ENCODE data around the gene PCSK6.

DNA sequence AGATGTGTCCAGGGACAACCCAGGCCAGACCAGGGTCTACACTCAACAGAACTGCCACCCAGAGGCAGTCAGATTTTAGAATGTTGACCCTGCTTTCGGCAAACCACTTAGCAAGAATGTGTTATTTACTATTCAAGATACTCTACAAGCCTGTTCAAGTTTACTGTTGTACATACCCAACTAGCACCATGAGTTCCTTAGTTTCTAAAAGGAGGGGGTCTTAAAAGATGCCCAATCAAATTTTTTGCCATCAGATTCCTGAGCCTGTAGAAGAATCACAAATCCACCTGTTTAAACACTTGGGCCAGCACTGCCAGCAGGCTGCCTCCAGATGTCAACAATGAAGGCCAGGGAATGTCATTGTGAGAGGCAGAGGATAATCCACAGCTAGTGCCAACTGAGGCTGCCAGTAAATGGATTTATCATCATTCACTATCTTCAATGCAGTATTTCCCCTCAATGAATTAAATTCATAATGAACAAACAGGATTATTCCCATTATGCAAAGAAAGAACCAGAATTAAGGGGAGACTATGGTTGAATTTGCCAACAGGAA, 150.9 kb downstream of the PCSK6 start:
- TF ChIP-seq, protein P1, sequence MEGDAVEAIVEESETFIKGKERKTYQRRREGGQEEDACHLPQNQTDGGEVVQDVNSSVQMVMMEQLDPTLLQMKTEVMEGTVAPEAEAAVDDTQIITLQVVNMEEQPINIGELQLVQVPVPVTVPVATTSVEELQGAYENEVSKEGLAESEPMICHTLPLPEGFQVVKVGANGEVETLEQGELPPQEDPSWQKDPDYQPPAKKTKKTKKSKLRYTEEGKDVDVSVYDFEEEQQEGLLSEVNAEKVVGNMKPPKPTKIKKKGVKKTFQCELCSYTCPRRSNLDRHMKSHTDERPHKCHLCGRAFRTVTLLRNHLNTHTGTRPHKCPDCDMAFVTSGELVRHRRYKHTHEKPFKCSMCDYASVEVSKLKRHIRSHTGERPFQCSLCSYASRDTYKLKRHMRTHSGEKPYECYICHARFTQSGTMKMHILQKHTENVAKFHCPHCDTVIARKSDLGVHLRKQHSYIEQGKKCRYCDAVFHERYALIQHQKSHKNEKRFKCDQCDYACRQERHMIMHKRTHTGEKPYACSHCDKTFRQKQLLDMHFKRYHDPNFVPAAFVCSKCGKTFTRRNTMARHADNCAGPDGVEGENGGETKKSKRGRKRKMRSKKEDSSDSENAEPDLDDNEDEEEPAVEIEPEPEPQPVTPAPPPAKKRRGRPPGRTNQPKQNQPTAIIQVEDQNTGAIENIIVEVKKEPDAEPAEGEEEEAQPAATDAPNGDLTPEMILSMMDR (IDR thresholded peaks at IDR 0.05; ENCODE audit: insufficient read depth, low read length) = no peak
- no peak for TF ChIP-seq POLR2AphosphoS5 (IDR thresholded peaks at IDR 0.05; ENCODE audit: low read depth)
- TF ChIP-seq, protein P2, sequence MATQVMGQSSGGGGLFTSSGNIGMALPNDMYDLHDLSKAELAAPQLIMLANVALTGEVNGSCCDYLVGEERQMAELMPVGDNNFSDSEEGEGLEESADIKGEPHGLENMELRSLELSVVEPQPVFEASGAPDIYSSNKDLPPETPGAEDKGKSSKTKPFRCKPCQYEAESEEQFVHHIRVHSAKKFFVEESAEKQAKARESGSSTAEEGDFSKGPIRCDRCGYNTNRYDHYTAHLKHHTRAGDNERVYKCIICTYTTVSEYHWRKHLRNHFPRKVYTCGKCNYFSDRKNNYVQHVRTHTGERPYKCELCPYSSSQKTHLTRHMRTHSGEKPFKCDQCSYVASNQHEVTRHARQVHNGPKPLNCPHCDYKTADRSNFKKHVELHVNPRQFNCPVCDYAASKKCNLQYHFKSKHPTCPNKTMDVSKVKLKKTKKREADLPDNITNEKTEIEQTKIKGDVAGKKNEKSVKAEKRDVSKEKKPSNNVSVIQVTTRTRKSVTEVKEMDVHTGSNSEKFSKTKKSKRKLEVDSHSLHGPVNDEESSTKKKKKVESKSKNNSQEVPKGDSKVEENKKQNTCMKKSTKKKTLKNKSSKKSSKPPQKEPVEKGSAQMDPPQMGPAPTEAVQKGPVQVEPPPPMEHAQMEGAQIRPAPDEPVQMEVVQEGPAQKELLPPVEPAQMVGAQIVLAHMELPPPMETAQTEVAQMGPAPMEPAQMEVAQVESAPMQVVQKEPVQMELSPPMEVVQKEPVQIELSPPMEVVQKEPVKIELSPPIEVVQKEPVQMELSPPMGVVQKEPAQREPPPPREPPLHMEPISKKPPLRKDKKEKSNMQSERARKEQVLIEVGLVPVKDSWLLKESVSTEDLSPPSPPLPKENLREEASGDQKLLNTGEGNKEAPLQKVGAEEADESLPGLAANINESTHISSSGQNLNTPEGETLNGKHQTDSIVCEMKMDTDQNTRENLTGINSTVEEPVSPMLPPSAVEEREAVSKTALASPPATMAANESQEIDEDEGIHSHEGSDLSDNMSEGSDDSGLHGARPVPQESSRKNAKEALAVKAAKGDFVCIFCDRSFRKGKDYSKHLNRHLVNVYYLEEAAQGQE (IDR thresholded peaks at IDR 0.05; ENCODE audit: insufficient replicate concordance, low read depth) = no peak

Data from HL-60 (cell line).